ENCODE data around the gene RGS6.

- TF ChIP-seq CTCF (IDR thresholded peaks at IDR 0.05): no peak
- TF ChIP-seq POLR2A (IDR thresholded peaks at IDR 0.05): no peak
Observed at GRCh38 chr14:71956920-71957563, 24.8 kb downstream of the RGS6 start.
